HG02884 (cell line): ENCODE data around the gene TRPM2.
"Not testable (repeated sequence)": the region's sequence is repeated elsewhere in the genome, so short reads cannot be mapped to it uniquely, and the experiment has no call there.

Source experiments
- ATAC-seq: cut with Tn5 transposase; IDR thresholded peaks from one replicate; pipeline ENCODE4 v1.9.1; 2021; ENCODE audit warnings: mild to moderate bottlenecking, moderate library complexity; ENCODE audit not compliant: unreplicated experiment

TRPM2 gene

DNA sequence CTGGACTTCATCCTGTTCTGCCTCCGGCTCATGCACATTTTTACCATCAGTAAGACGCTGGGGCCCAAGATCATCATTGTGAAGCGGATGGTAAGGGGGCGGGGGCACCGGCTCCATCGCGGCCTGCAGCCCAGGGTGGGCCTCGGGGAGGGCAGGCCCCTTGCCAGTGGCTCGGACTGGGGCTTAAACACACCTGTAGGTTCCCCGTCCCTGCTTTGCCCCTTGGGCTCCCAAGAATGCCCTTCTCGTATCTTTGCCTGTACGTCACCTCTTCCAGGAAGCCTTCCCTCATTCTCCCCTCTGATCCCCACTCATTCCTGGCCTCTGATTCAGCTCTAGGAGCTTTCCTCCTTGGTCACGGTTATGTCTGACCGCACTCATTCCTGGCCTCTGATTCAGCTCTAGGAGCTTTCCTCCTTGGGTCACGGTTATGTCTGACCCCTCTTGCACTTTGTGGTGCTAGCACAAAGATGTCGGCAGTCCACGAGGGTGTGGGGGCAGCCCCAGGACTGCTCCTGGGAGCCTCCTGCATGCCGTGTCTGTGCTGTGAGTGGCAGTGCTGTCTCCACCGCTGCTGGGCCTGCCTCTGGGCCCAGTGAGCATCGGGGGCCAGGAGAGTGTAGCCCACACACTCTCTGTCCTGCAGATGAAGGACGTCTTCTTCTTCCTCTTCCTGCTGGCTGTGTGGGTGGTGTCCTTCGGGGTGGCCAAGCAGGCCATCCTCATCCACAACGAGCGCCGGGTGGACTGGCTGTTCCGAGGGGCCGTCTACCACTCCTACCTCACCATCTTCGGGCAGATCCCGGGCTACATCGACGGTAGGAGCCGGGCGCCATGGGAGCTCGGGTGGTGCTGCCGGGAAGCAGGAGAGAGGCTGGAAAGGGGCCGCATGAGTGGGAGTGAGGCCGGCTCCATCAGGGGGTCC, 52.8 kb downstream of the TRPM2 start:
- no peak for ATAC-seq

DNA sequence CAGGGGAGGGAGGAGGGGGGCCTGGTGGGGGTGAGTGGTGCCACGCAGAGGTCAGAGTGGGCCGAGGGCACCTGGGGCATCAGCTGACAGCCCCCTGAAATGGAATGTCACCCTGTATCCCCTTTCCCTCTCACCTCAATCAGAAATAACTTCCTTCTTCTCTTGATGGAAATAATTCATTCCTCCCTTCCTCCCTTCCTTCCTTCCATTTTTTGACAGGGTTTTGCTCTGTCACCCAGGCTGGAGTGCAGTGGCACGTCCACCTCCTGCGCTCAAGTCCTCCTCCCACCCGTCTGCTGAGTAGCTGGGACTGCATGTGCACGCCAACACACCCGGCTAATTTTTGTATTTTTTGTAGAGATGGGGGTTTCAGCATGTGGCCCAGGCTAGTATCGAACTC, 53.5 kb downstream of the TRPM2 start:
- no peak for ATAC-seq

DNA sequence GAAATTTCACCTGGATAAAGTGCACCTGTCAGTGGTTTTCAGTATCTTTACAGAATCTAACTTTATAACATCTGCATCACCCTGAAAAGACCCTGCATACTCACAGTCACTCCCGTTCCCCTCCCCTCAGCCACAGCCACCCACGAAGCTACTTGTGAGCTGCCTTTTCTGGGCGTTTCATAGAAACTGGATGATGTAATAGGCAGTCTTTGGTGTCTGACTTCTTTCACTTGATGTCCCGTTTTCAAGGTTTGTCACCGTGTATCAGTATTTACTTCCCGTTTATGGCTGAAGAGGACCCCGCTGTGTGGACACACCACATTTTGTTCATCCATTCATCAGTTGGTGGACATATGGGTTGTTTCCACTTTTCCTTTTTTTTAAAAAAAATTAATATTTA, 54.1 kb downstream of the TRPM2 start:
- ATAC-seq, result no peak

DNA sequence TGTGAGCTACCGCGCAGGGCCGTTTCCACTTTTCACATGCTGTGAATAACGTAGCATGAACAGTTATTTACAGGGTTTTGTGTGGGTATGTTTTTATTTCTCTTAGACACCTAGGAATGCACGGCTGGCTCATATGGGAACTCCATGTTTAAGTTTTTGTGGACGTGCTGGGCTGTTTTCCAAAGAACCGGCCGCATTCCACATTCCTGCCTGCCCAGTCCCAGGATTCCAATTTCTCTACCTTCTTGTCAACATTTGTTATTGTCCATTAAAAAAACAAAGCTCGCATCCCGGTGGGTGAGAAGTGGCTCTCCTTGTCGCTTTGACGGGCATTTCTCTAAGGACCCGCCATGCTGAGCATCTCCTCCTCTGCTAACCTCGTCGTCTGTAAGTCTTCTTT, 54.8 kb downstream of the TRPM2 start:
- no peak for ATAC-seq

DNA sequence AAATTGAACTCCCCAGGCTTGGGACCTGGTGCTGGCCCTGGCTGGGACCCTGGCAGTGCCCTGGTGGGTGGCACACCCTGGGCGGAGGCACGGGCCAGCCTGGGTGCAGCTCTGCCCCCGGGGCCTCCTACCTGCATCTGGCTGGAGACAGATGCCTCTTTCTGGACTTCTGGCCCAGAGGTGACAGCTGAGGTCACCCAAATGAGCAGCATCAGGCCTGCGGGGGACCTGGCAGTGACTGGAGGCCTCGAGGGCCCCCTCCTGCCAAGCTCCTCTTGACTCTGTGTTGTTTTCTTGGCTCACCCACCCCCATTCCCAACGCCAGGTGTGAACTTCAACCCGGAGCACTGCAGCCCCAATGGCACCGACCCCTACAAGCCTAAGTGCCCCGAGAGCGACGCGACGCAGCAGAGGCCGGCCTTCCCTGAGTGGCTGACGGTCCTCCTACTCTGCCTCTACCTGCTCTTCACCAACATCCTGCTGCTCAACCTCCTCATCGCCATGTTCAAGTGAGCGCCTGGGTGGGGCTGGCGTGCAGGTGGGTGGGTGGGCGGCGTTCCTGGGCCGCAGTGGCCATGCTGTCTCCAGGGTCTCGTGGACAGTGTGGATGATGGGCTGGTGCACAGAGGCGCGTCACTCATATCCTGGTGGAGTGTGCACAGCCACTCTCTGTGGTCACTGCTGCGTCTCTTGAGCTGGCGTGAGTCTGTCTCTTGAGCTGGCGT, 60.3 kb downstream of the TRPM2 start:
- no peak for ATAC-seq

DNA sequence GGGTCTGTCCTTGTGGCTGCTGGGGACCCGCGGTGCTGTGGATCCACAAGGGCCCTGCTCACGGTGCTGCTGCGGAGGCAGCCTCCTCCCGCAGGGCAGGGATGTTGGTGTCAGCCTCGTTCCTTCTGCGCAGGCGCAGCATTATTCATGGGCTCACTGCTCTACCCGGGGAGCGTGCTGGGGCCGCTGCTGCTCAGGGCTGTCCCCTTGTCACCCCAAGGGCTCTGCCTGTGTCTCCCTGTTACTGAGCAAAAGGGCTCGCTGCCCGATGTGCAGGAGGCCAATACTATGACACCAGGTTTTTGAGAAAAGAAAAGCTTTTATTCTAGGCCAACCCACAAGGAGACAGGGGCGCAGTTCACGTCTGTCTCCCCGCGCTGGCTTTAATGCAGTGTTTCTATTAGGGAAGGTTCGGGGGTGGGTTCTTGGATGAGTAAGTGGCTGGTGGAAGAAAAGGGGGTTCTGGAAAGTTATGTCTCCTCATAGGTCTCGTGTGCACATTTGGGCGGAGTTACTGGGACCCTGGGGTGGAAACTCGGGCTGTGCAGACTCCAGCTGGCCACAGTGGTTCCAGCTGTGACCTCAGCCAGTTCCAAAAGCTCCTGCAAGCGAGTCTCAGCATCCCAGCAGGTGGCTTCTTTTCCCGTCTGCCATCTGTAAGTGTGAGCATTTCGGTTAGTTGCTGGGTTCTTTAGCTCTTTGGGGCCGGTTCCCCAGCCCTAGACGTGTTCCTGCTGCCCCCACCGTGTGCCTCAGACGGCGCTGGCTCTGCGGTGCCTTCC, 61.1 kb downstream of the TRPM2 start:
- ATAC-seq, result no peak

DNA sequence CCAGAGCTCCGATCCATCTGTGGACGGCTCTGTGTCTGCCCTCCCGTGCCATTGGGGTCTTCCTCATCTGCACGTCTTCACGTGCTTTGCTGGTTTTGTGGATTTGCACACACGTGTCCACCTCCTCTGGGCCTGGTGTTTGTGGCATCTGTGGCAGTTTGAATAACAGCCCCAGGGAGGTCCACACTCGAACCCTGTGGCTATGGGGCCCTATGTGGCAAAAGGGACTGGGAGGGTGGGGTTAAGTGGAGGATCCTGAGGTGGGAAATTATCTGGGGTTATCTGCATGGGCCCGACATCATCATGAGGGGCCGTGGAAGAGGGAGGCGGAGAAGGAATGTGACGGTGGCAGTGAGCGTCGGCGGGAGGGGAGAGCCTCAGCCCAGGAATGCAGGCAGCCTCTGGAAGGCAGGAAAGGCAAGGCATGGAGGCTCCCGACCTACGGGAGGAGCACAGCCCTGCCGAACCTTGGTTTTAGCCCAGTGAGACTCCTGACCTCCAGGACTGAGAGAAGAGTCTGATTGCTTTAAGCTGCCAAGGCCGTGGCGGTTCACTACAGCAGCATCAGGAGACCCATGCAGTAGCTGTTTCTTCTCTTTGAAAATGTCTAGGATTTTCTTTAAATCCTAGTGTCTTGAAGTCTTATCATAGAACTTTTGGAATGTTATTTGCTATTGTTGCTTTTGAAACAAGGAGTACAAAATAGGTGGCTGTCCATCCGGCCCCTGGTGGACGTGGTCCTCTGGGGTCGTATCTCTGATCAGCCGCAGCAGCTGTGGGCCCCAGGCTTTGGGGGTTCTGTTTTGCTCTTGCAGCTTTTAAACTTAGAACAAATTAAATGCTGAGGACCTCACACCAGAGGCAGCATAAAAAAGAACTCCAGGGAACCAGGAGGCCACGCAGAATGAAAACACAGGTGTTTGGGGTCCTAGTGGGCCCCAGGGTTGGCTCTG, 61.9 kb downstream of the TRPM2 start:
- ATAC-seq, result no peak

DNA sequence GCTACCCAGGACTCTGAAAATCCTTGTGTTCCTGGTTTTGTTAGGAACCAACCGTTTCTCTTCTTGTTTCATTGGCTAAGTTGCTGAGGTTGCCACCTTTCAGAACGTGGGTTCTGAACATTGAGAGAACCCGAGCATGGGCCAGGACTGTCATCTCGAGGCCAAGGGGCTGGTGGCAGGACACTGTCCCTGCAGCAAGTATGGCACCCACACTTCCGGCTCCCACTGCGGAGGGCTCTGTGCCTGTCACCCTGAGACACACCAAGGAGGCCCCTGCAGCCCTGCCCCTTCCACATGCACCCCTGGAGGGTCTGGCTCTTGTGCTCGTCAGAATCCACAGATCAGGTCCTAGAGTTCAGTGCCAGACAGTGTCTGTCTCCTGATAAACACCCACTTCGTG, 62.8 kb downstream of the TRPM2 start:
- no peak for ATAC-seq

DNA sequence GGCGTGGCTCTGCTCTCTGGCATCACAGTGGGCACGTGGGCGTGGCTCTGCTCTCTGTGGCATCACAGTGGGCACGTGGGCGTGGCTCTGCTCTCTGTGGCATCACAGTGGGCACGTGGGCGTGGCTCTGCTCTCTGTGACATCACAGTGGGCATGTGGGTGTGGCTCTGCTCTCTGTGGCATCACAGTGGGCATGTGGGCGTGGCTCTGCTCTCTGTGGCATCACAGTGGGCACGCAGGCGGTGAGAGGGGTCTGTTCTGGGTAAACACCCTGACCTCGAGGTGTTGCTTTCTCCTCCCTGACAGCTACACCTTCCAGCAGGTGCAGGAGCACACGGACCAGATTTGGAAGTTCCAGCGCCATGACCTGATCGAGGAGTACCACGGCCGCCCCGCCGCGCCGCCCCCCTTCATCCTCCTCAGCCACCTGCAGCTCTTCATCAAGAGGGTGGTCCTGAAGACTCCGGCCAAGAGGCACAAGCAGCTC, 64.2 kb downstream of the TRPM2 start:
- ATAC-seq, result not testable (repeated sequence)

DNA sequence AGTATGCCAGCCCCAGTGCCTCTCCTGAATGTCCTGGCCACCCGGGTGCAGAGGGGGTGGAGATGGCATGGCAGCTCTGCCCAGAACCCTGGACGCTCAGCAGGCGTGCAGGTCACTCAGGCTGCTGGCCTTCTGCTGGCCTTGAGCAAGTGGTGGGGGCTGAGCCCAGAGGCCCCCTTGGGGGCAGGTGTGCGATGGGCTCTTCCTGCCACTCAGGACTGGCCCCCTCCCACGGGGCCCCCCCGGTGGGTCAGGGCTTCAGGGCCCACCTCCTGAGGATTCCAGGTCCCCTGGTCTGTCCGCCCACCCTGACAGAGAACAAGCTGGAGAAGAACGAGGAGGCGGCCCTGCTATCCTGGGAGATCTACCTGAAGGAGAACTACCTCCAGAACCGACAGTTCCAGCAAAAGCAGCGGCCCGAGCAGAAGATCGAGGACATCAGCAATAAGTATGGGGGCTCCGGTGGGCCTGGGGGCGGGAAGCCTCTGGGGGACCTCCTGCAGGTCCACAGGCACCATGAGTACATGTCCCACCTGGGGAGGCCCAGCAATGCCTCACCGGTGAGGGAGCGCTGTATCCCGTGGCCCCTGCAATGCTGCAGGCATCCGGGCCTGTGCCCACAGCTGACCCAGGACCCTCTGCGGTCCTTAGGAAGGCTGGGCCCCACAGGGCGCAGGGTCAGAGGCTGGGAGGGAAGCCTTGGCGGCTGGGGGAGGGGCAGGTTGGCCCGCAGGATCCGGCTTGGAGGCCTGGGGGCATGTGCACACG, 64.9 kb downstream of the TRPM2 start:
- ATAC-seq, result no peak

DNA sequence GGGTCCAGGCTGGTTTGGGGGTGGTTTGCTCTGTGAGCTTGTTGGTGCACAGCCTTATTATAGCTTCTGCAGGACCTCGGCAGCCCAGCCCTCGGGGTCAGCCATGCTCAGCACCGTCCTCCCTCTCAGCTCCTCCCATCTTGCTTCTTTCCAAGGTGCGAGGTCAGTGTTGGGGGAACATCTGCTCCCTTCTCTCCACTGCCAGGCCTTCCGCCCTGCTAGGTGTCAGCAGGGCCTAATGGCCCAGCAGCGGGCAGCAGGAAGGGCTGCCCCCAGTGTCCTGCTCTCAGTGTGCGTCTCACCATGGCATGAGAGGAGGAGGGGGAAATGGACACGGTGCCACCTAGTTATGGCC, 65.4 kb downstream of the TRPM2 start:
- ATAC-seq, result no peak

DNA sequence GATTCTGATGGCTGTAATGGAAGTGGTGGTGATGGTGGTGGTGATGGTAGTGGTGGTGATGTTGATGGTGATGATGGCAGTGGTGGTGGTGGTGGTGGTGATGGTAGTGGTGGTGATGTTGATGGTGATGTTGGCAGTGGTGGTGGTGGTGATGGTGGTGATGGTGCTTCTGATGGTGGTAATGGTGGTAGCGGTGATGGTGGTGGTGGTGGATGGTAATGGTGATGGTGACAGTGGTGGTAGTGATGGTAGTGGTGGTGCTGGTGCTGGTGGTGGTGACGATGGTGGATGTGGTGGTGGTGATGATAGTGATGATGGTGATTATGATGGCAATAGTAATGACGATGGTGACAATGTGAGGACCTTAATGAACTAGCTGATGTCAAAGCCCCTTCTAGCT, 66.3 kb downstream of the TRPM2 start:
- ATAC-seq, result no peak

DNA sequence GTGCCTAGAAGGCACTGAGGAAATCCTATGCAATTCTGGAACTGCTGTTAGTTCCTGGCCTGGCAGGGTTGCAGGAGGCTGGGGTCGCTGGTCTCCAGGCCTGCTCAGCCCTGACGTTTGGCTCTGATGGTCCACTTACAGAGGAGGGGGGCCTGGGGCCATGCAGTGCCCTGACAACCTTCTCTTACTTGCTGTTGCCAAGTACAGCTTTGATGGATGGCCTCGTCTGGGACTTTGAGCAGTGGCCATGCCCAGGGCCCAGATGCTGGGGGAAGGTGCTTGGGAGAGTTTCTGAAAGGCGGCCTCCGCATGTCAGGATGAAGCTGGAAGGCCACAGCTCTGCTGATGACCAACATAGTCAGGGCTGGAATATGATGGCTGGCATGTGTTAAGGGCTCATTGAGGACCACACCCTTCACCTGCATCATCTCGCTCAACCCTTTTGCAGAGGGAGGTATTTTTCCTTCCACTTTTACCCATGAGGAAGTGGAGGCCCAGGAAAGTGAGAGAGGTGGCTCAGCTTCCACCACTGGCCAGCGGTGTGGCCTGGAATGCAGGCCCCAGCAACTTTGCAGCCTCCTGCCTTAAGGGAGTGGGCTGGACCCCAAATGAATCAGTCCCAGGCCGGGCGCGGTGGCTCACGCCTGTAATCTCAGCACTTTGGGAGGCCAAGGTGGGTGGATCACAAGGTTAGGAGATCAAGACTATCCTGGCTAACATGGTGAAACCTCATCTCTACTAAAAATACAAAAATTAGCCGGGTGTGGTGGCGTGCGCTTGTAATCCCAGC, 67.2 kb downstream of the TRPM2 start:
- no peak for ATAC-seq

DNA sequence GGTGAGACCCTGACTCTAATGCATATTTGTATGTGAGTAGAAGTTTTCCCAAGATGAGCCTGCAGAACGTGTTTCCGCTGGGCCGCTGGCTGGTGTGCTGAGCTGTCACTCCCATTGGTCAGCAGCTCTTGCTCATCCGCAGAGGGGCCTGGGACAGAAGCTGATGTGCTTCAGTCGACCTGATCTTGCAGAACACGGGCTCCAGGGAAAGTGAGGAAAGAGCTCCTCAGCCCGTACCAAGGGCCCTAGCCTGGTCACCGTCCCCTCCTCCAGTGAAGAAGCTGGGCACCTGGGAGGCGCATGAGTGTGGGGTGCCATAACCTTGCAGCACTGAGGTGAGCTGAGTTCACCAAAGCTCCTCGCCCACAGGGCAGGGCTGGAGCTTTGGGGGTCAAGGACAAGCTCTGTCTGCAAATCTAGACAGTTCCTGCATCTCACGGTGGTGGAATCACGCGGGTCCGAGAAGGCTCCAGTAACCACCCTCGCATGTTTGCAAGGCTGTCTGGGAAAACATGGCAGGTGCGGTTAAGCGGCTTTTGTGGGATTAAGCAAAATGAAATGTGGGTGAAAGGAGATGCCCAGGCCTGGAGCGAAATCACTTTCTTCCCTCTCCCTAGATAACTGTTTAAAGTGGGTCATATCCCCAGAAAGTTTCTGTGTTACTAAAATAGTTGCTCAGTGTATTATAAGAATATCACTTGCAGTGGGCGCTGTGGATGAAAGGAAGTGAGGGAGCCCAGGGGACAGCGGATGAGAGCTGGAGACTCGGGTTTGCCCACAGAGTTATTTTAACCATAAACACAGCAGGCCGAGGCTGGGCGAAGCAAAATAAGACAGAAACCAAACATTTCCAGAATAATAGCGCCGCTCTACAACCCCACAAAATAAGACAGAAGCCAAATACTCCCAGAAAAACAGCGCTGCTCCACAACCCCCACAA, 68.8 kb downstream of the TRPM2 start:
- no peak for ATAC-seq

DNA sequence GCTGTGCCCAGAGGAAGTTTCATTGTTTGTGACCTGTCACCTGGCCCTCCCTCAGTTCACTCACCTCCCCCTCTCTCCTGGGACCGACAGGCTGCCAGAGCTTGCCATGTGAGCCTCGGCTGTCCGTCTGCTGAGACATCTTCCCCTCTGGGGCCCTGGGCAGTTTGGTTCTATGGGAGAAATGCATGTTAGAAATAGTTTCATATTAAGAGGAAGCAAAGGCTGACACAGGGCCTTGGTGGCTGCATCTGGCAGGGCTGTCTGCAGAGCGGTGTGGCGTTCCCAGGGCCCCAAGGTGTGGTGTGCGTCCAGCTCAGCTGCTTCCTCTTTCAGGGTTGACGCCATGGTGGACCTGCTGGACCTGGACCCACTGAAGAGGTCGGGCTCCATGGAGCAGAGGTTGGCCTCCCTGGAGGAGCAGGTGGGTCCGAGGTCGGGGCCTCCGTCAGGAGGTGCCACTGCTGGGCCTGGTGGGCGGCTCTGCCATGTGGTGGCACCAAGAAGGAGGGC, 69.9 kb downstream of the TRPM2 start:
- ATAC-seq, result no peak

DNA sequence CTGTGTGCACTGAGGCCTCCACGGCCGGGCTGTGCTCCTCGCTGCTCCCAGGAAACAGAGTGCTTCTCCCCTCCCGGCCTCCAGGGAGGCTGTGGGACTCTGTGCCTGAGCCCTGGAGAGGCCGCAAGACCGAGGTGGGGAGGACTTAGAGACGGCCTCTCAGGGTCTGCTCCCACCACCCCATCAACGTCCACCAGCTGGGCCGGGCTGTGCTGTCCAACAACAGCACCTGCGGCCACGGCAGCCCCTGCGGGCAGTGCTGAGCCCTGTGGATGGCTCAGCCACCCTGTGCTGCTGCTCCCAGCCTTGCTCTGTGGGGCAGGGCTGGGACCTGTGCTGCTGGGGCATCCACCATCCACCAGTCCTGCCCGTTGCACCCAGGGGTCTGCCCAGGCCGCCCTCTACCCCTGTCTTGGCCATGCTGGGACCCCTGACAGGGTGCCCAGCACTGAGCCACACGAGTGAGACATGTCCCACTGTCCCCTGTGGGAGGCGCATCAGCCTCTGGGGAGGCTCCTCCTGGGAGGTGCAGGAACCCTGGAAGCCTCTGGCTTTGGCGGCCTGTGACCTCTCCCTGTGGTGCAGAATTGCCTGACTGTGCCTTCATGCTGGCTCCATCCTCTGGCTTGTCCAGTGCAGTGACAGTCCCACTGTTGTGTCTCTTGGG, 70.7 kb downstream of the TRPM2 start:
- no peak for ATAC-seq
